CD14-positive monocyte (primary cell): ENCODE data around the gene HCN2. TPM values are rescaled to one million over a fixed set of nuclear protein-coding genes. Genes with fewer than 3 reads are reported as not detected.

ENCODE experiments used
- DNase-seq, 3 donors: peaks; one replicate each; pipeline ENCODE4 v3.0.0-alpha.2; 2011 to 2022
- H2AFZ ChIP-seq: 2 replicates; pipeline ENCODE4 v1.6.0; 2012; ENCODE audit warnings: mild to moderate bottlenecking, low read depth, low read length, inconsistent platforms; ENCODE audit not compliant: insufficient read depth, poor library complexity, severe bottlenecking
- H3K27ac ChIP-seq, 2 donors: 1 replicate in 1 of 2; 2 replicates in 1 of 2; pipeline ENCODE4 v1.5.1; 2012 to 2013; ENCODE audit warnings: low read length in 2 of 2, control low read depth in 1 of 2, inconsistent platforms in 1 of 2, low read depth in 1 of 2, mild to moderate bottlenecking in 1 of 2
- H3K27me3 ChIP-seq, 2 donors: one replicate each; pipeline versions ENCODE4 v1.6.0 to v1.6.1; 2011 to 2013; ENCODE audit warnings: low read length in 2 of 2; ENCODE audit not compliant: control insufficient read depth in 2 of 2, insufficient read depth in 2 of 2
- H3K36me3 ChIP-seq, 2 donors: replicated peaks in 1 of 2; 1 replicate in 1 of 2; 2 replicates in 1 of 2; pipeline versions ENCODE4 v1.5.1 to v1.6.1; 2012 to 2013; ENCODE audit warnings: low read length in 2 of 2, control low read depth in 1 of 2, inconsistent platforms in 1 of 2, mild to moderate bottlenecking in 1 of 2; ENCODE audit not compliant: insufficient read depth in 2 of 2, control insufficient read depth in 1 of 2
- H3K4me1 ChIP-seq, 2 donors: 1 replicate in 1 of 2; 2 replicates in 1 of 2; pipeline versions ENCODE4 v1.5.1 to v1.6.1; 2012 to 2013; ENCODE audit warnings: low read length in 2 of 2, control low read depth in 1 of 2, inconsistent platforms in 1 of 2, mild to moderate bottlenecking in 1 of 2, moderate library complexity in 1 of 2; ENCODE audit not compliant: insufficient read depth in 2 of 2, control insufficient read depth in 1 of 2
- H3K4me2 ChIP-seq: replicated peaks from 2 replicates; pipeline ENCODE3; 2012; ENCODE audit warnings: low read length, moderate library complexity, mild to moderate bottlenecking; ENCODE audit not compliant: poor library complexity, severe bottlenecking; ENCODE audit errors: extremely low read depth
- H3K4me3 ChIP-seq, 3 experiments: fragments of 200-600 bp in 1 of 3; sonication (generic) in 1 of 3; replicated peaks in 1 of 3; 1 replicate in 2 of 3; 2 replicates in 1 of 3; pipeline ENCODE4 v1.5.1; 2011 to 2013; ENCODE audit warnings: low read length in 3 of 3, mild to moderate bottlenecking in 3 of 3, control low read depth in 2 of 3, low read depth in 2 of 3, inconsistent platforms in 1 of 3, moderate library complexity in 1 of 3
- H3K79me2 ChIP-seq: 2 replicates; pipeline ENCODE4 v1.6.0; 2012; ENCODE audit warnings: mild to moderate bottlenecking, control low read depth, inconsistent platforms, low read length, moderate library complexity; ENCODE audit not compliant: insufficient read depth
- H3K9ac ChIP-seq: 2 replicates; pipeline ENCODE4 v1.6.0; 2017; ENCODE audit warnings: low read length, mild to moderate bottlenecking; ENCODE audit not compliant: insufficient read depth, poor library complexity, severe bottlenecking
- H3K9me3 ChIP-seq, 2 donors: replicated peaks in 1 of 2; 1 replicate in 1 of 2; 2 replicates in 1 of 2; pipeline versions ENCODE4 v1.5.1 to v1.6.1; 2012 to 2013; ENCODE audit warnings: low read length in 2 of 2, control low read depth in 1 of 2; ENCODE audit not compliant: control insufficient read depth in 1 of 2, insufficient read depth in 1 of 2
- H4K20me1 ChIP-seq: 2 replicates; pipeline ENCODE4 v1.6.0; 2012; ENCODE audit warnings: mild to moderate bottlenecking, low read length, control low read depth, moderate library complexity; ENCODE audit not compliant: insufficient read depth
- H3K27ac Mint-ChIP-seq, 7 donors: one replicate each; pipeline ENCODE4 v1.8.0; 2020; ENCODE audit warnings: mild to moderate bottlenecking in 7 of 7, mixed read lengths in 7 of 7, moderate library complexity in 6 of 7, inconsistent platforms in 2 of 7
- H3K27me3 Mint-ChIP-seq, 3 donors: one replicate each; pipeline ENCODE4 v1.8.0; 2021 to 2022; ENCODE audit warnings: low read depth in 3 of 3, mild to moderate bottlenecking in 3 of 3, mixed read lengths in 3 of 3, moderate library complexity in 3 of 3, inconsistent platforms in 1 of 3
- H3K36me3 Mint-ChIP-seq, 2 donors: one replicate each; pipeline ENCODE4 v1.8.0; 2020; ENCODE audit warnings: mixed read lengths in 2 of 2, inconsistent platforms in 1 of 2, mild to moderate bottlenecking in 1 of 2
- H3K4me1 Mint-ChIP-seq: one replicate; pipeline ENCODE4 v1.8.0; 2020; ENCODE audit warnings: mild to moderate bottlenecking, mixed read lengths
- H3K4me3 Mint-ChIP-seq, 2 donors: one replicate each; pipeline ENCODE4 v1.8.0; 2020; ENCODE audit warnings: mild to moderate bottlenecking in 2 of 2, mixed read lengths in 2 of 2, moderate library complexity in 1 of 2
- H3K9me3 Mint-ChIP-seq, 7 donors: one replicate each; pipeline ENCODE4 v1.8.0; 2020 to 2022; ENCODE audit warnings: mixed read lengths in 7 of 7, mild to moderate bottlenecking in 6 of 7, moderate library complexity in 6 of 7, inconsistent platforms in 2 of 7
- CTCF ChIP-seq: fragments of 200-600 bp; IDR thresholded peaks from one replicate; pipeline ENCODE4 v1.8.0; 2022; ENCODE audit warnings: antibody characterized with exemption, mild to moderate bottlenecking
- WGBS: methylation state at CpG from one replicate; pipeline ENCODE4 v1.1.5; 2013; ENCODE audit warnings: missing lambda C conversion rate; ENCODE audit not compliant: insufficient coverage; 5-methylcytosine and 5-hydroxymethylcytosine counted together
- intact Hi-C, 2 donors: fragments of 100-400 bp; cut with micrococcal nuclease; formaldehyde crosslinking; loops; one replicate each; pipeline versions ENCODE4 v1.15.0 to v1.15.1; 2023
- polyA plus RNA-seq, 3 donors: library from polyadenylated mRNA; depleted of rRNA in 1 of 3; unstranded in 2 of 3; stranded (reverse) in 1 of 3; fragments of 300-500 nt in 2 of 3; fragments of >200 nt in 1 of 3; fragmentation: Illumina TruSeq in 2 of 3; gene quantifications; 1 replicate in 2 of 3; 2 replicates in 1 of 3; pipeline ENCODE4 v1.2.3, GENCODE V29; 2012 to 2021

Gene HCN2
- polyA plus RNA-seq, 3 donors = 0.21 TPM; not detected in 2

- Histone ChIP-seq H3K27me3 (no peaks in the 10 kb centered on the region), H3K9ac (peak overlapping the region; percentile 88), H3K4me1 (peaks cover 46 to 59% of the 10 kb centered on the region in 2 donors), H3K9me3 (no peaks in the 10 kb centered on the region), H2AFZ (peak overlapping the region; percentile 85), H3K4me3 (peak overlapping the region; percentile 82 to 95 (median 90)), H3K4me2 (peak overlapping the region; percentile 84), H3K36me3 (peaks cover 0 to 6% of the 10 kb centered on the region in 2 donors), H4K20me1 (peaks cover 53% of the 10 kb centered on the region), H3K27ac (peak overlapping the region; percentile 16 to 76), H3K79me2 (peaks cover 66% of the 10 kb centered on the region)
- Mint-ChIP-seq H3K4me1 (peaks cover 55% of the 10 kb centered on the region), H3K27me3 (peaks cover 0 to 2% (median 0%) of the 10 kb centered on the region in 3 donors), H3K27ac (peak overlapping the region in 6 of 7 donors; percentile 75 to 92 (median 84)), H3K9me3 (peaks cover 0 to 7% (median 0%) of the 10 kb centered on the region in 7 donors), H3K36me3 (peaks cover 0 to 16% of the 10 kb centered on the region in 2 donors), H3K4me3 (peak overlapping the region; percentile 84 to 91)
- TF ChIP-seq CTCF = no peak
- under 1% methylated on average over 49 of the region's 55 CpGs for WGBS
- DNase-seq = peak in 1 of 3 donors; percentile 26
- intact Hi-C loops = loop anchor here (5.0 kb wide), 3 partner anchors 41 to 89 kb away; partner anchors contain the start of genes CDC34 (in 1 of the 2), FGF22 (in 1 of the 2) and RNF126 (in 1 of the 2)
Observed at GRCh38 chr19:572743-573518, 16.8 kb upstream of the HCN2 start.

GRCh38 chr19:573519-573825, 16.2 kb upstream of the HCN2 start:
- H3K4me2 ChIP-seq = peak overlapping the region; percentile 84
- H2AFZ ChIP-seq = no peak overlapping the region
- peaks cover 0 to 2% (median 0%) of the 10 kb centered on the region in 3 donors for H3K27me3 Mint-ChIP-seq
- H3K4me1 Mint-ChIP-seq = peaks cover 51% of the 10 kb centered on the region
- no peak for DNase-seq
- H3K4me1 ChIP-seq = peaks cover 41 to 53% of the 10 kb centered on the region in 2 donors
- peak overlapping the region in 6 of 7 donors; percentile 46 to 92 (median 70) for H3K27ac Mint-ChIP-seq
- peaks cover 72% of the 10 kb centered on the region for H3K79me2 ChIP-seq
- TF ChIP-seq CTCF = no peak
- peaks cover 59% of the 10 kb centered on the region for H4K20me1 ChIP-seq
- peak overlapping the region; percentile 82 to 95 (median 90) for H3K4me3 ChIP-seq
- 2% methylated on average over 13 of the region's 15 CpGs for WGBS
- no peaks in the 10 kb centered on the region for H3K9me3 ChIP-seq
- peak overlapping the region; percentile 84 to 89 for H3K4me3 Mint-ChIP-seq
- H3K27ac ChIP-seq = peak overlapping the region in 1 of 2 donors; percentile 76
- peaks cover 2 to 20% of the 10 kb centered on the region in 2 donors for H3K36me3 Mint-ChIP-seq
- H3K9ac ChIP-seq = peak overlapping the region; percentile 88
- peaks cover 0 to 7% of the 10 kb centered on the region in 2 donors for H3K36me3 ChIP-seq
- H3K9me3 Mint-ChIP-seq = peaks cover 0 to 7% (median 0%) of the 10 kb centered on the region in 7 donors
- intact Hi-C loops = loop anchor here (5.0 kb wide), 3 partner anchors 41 to 89 kb away; partner anchors contain the start of genes CDC34 (in 1 of the 2), FGF22 (in 1 of the 2) and RNF126 (in 1 of the 2)
- no peaks in the 10 kb centered on the region for H3K27me3 ChIP-seq
